ENCODE results near the gene TSPAN1. TPM values are rescaled to one million over a fixed set of nuclear protein-coding genes. Genes with fewer than 3 reads are reported as not detected.

Gene TSPAN1
- polyA plus RNA-seq, 1 of the 3 experiments (the other 2 are of a cell fraction): 12.2 TPM

DNA sequence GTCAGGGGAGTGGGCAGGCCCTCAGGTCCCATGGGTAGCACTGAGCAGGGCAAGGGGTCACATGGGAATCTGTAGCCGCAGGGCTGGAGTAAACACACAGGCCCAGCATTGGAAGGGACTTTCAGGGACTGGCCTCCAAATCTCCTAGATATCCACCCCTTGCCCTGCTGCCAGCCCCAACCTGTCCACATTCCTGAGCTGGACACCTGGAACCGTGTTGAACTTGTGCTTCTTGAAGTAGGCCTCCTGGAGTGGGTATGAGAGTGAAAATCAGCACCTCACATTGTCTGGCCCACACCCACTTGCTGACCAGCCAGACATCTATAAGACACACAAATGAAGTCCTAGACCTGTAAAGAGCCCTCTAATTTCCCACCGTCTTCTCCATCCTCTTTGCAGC, 15.7 kb downstream of the TSPAN1 start:
- WGBS (ENCODE audit: low lambda C conversion rate): 100% methylated on average over 3 of the region's 3 CpGs
- Histone ChIP-seq H3K4me2 (no peak overlapping the region), H3K4me1 (ENCODE audit: control insufficient read depth in 1 of 2, insufficient read depth in 2 of 2, low read depth in 1 of 2, low read length in 1 of 2) (peaks cover 0 to under 1% of the 10 kb centered on the region in 2 experiments; a peak in 1 of 4 replicates), H3K9me3 (no peaks in the 10 kb centered on the region), H3K79me2 (ENCODE audit: insufficient read depth) (peaks cover 6% of the 10 kb centered on the region; the same call in 1 of the 2 replicates), H3K4me3 (ENCODE audit: low read depth in 2 of 2, low read length in 1 of 2) (no peak overlapping the region), H3K27me3 (ENCODE audit: insufficient read depth) (no peaks in the 10 kb centered on the region), H3F3A (replicated peaks; ENCODE audit: insufficient read depth) (no peaks in the 10 kb centered on the region), H3K9me2 (no peaks in the 10 kb centered on the region), H3K9ac (no peak overlapping the region), H2AFZ (ENCODE audit: low read depth) (no peak overlapping the region), H4K20me1 (ENCODE audit: insufficient read depth) (no peaks in the 10 kb centered on the region), H3K27ac (ENCODE audit: low read depth in 2 of 2, low read length in 1 of 2) (no peak overlapping the region), H3K36me3 (replicated peaks in 1 of 2; ENCODE audit: control insufficient read depth in 1 of 2, insufficient read depth in 2 of 2, low read length in 1 of 2) (peaks cover 8 to 67% of the 10 kb centered on the region in 2 experiments)
- DNase-seq: no peak
- TF ChIP-seq, protein P1, sequence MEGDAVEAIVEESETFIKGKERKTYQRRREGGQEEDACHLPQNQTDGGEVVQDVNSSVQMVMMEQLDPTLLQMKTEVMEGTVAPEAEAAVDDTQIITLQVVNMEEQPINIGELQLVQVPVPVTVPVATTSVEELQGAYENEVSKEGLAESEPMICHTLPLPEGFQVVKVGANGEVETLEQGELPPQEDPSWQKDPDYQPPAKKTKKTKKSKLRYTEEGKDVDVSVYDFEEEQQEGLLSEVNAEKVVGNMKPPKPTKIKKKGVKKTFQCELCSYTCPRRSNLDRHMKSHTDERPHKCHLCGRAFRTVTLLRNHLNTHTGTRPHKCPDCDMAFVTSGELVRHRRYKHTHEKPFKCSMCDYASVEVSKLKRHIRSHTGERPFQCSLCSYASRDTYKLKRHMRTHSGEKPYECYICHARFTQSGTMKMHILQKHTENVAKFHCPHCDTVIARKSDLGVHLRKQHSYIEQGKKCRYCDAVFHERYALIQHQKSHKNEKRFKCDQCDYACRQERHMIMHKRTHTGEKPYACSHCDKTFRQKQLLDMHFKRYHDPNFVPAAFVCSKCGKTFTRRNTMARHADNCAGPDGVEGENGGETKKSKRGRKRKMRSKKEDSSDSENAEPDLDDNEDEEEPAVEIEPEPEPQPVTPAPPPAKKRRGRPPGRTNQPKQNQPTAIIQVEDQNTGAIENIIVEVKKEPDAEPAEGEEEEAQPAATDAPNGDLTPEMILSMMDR (IDR thresholded peaks at IDR 0.05): no peak
- no peak for TF ChIP-seq EP300 (IDR thresholded peaks at IDR 0.05; ENCODE audit: borderline replicate concordance in 1 of 2, low read depth in 1 of 2, low read length in 1 of 2)
- TF ChIP-seq RXRA (IDR thresholded peaks at IDR 0.05; ENCODE audit: borderline replicate concordance, low read depth): no peak
- no peak for TF ChIP-seq IRF3 (IDR thresholded peaks at IDR 0.05; ENCODE audit: low read depth, low read length)
- TF ChIP-seq NRF1 (IDR thresholded peaks at IDR 0.05; ENCODE audit: low read depth, low read length): no peak
- TF ChIP-seq, protein P2, sequence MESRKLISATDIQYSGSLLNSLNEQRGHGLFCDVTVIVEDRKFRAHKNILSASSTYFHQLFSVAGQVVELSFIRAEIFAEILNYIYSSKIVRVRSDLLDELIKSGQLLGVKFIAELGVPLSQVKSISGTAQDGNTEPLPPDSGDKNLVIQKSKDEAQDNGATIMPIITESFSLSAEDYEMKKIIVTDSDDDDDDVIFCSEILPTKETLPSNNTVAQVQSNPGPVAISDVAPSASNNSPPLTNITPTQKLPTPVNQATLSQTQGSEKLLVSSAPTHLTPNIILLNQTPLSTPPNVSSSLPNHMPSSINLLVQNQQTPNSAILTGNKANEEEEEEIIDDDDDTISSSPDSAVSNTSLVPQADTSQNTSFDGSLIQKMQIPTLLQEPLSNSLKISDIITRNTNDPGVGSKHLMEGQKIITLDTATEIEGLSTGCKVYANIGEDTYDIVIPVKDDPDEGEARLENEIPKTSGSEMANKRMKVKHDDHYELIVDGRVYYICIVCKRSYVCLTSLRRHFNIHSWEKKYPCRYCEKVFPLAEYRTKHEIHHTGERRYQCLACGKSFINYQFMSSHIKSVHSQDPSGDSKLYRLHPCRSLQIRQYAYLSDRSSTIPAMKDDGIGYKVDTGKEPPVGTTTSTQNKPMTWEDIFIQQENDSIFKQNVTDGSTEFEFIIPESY (IDR thresholded peaks at IDR 0.05; ENCODE audit: borderline replicate concordance, low read depth): no peak
- TF ChIP-seq FOXJ3 (CRISPR knock-in tag; IDR thresholded peaks at IDR 0.05): no peak
- no peak for TF ChIP-seq CHD2 (IDR thresholded peaks at IDR 0.05; ENCODE audit: low read length, partially characterized antibody)
- TF ChIP-seq TCF12 (IDR thresholded peaks at IDR 0.05): no peak
- TF ChIP-seq GABPA (IDR thresholded peaks at IDR 0.05; ENCODE audit: low read depth): no peak
- no peak for TF ChIP-seq FOSL2 (IDR thresholded peaks at IDR 0.05; ENCODE audit: borderline replicate concordance, low read depth)
- no peak for TF ChIP-seq NFIC (IDR thresholded peaks at IDR 0.05; ENCODE audit: borderline replicate concordance)
- TF ChIP-seq RCOR1 (IDR thresholded peaks at IDR 0.05; ENCODE audit: low read length): no peak
- no peak for TF ChIP-seq ELF1 (IDR thresholded peaks at IDR 0.05)
- TF ChIP-seq EZH2phosphoT487 (IDR thresholded peaks at IDR 0.05; ENCODE audit: borderline replicate concordance, low read depth): no peak
- no peak for TF ChIP-seq SMC3 (IDR thresholded peaks at IDR 0.05; ENCODE audit: low read depth, low read length)
- no peak for TF ChIP-seq USF1 (IDR thresholded peaks at IDR 0.05; ENCODE audit: borderline replicate concordance, low read depth)
- ChIA-PET CTCF (interaction anchor here (1.4 to 1.9 kb wide), 2 partner anchors 10 to 11 kb away, joined by 4 to 7 read pairs; no protein-coding TSS in a partner anchor), POLR2A (no interaction called here)
